ENCODE data around the gene FOSL2. TPM values are rescaled to one million over a fixed set of nuclear protein-coding genes. Genes with fewer than 3 reads are reported as not detected.

Gene FOSL2
- total RNA-seq, 4 donors from 2014 or later = 46.2 to 239 (median 207) TPM

GRCh38 chr2:28349546-28350165, 43.0 kb upstream of the FOSL2 start:
- no peaks in the 10 kb centered on the region for H3K27me3 ChIP-seq
- H3K4me1 ChIP-seq = peaks cover 0 to 7% (median 0%) of the 10 kb centered on the region in 4 donors
- H3K9me3 ChIP-seq = no peaks in the 10 kb centered on the region
- H3K36me3 ChIP-seq = no peaks in the 10 kb centered on the region
- peak in 1 of 3 donors; percentile 29 for DNase-seq
- no peak overlapping the region for H3K4me3 ChIP-seq
- no peak overlapping the region for H3K27ac ChIP-seq
- TF ChIP-seq CTCF (IDR thresholded peaks at IDR 0.05) (no peak), POLR2A (IDR thresholded peaks at IDR 0.05) (no peak)

- peak in 1 of 3 donors; percentile 45 for DNase-seq
- TF ChIP-seq POLR2A (IDR thresholded peaks at IDR 0.05) (no peak), CTCF (IDR thresholded peaks at IDR 0.05) (no peak)
- Histone ChIP-seq H3K36me3 (no peaks in the 10 kb centered on the region), H3K27me3 (no peaks in the 10 kb centered on the region), H3K4me3 (no peak overlapping the region), H3K9me3 (no peaks in the 10 kb centered on the region), H3K4me1 (peaks cover 0 to 8% (median 0%) of the 10 kb centered on the region in 4 donors), H3K27ac (no peak overlapping the region)
These were observed 42.5 kb upstream of the FOSL2 start for GRCh38 chr2:28350196-28350595.

- Histone ChIP-seq H3K4me1 (peaks cover 0 to 15% (median 2%) of the 10 kb centered on the region in 4 donors), H3K36me3 (no peaks in the 10 kb centered on the region), H3K27me3 (no peaks in the 10 kb centered on the region), H3K9me3 (no peaks in the 10 kb centered on the region), H3K4me3 (no peak overlapping the region), H3K27ac (no peak overlapping the region)
- DNase-seq = peak in 1 of 3 donors; percentile 27
- TF ChIP-seq POLR2A (IDR thresholded peaks at IDR 0.05) (no peak), CTCF (IDR thresholded peaks at IDR 0.05) (no peak)
These were observed 41.8 kb upstream of the FOSL2 start for GRCh38 chr2:28350791-28351285.

DNA sequence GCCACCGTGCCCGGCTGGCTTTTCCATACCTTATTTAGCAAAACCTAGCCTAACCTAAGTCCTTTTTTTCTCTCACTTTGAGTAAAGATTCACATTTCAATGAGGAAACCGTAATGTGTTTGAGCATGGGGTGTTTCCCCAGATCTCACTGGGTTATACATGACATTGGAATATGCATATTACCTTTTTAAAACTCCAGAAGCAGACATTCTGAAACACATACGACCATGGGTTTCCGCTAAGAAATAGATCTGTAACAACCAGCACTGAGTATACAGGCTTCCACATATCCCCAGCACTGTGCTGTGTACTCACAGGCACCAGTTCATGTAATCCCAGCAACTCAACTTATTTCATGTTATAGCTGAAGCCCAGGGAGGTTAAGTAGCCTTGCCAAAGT, 41.0 kb upstream of the FOSL2 start:
- no peaks in the 10 kb centered on the region for H3K36me3 ChIP-seq
- H3K27ac ChIP-seq = no peak overlapping the region
- TF ChIP-seq POLR2A (IDR thresholded peaks at IDR 0.05) (no peak), CTCF (IDR thresholded peaks at IDR 0.05) (no peak)
- H3K4me1 ChIP-seq = peaks cover 0 to 23% (median 10%) of the 10 kb centered on the region in 4 donors
- DNase-seq = no peak
- no peak overlapping the region for H3K4me3 ChIP-seq
- H3K9me3 ChIP-seq = no peaks in the 10 kb centered on the region
- no peaks in the 10 kb centered on the region for H3K27me3 ChIP-seq

DNA sequence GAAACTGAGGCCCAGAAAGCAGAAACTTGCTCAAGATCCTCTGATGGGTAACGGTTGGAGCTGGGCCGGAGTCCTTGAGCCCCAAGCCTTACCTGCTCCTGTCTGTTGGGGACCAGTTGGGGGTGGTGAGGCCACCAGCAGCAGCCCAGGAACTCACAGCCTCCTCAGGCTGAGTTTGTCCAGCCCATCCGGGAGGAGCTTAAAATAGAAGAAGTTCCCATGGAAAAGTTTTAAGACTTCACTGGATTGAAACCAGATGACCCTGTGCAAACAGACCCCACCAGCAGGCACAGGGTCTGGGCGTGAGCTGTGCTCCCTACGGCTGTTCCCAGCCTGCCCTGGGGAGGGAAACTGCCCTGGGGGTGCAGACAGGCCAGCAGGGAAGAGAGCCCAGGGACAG, 40.6 kb upstream of the FOSL2 start:
- DNase-seq = peak in 1 of 3 donors; percentile 27
- H3K36me3 ChIP-seq = no peaks in the 10 kb centered on the region
- H3K27ac ChIP-seq = no peak overlapping the region
- TF ChIP-seq POLR2A (IDR thresholded peaks at IDR 0.05) (no peak), CTCF (IDR thresholded peaks at IDR 0.05) (no peak)
- H3K27me3 ChIP-seq = no peaks in the 10 kb centered on the region
- H3K4me1 ChIP-seq = peaks cover 0 to 27% (median 11%) of the 10 kb centered on the region in 4 donors
- no peaks in the 10 kb centered on the region for H3K9me3 ChIP-seq
- H3K4me3 ChIP-seq = no peak overlapping the region

Data from Peyer's patch (tissue), 4 donors.